ENCODE results near the gene STK32B.

STK32B gene

GRCh38 chr4:5463936-5464650 lies 412.8 kb downstream of the STK32B start:
- H3K4me1 ChIP-seq (ENCODE audit: control insufficient read depth, insufficient read depth, low read length), result no peaks in the 10 kb centered on the region
- H3K27ac ChIP-seq (ENCODE audit: low read length), result no peak overlapping the region
- no peaks in the 10 kb centered on the region for H3K36me3 ChIP-seq (ENCODE audit: control insufficient read depth in 2 of 2, insufficient read depth in 2 of 2, low read length in 2 of 2)
- H3K27me3 ChIP-seq (ENCODE audit: control insufficient read depth in 1 of 2, insufficient read depth in 2 of 2, low read length in 2 of 2), result no peaks in the 10 kb centered on the region
- H3K9me3 ChIP-seq (ENCODE audit: control insufficient read depth in 2 of 2, low read length in 2 of 2), result no peaks in the 10 kb centered on the region
- H3K9ac ChIP-seq (ENCODE audit: low read length in 2 of 2), result no peak overlapping the region
- H3K4me3 ChIP-seq (ENCODE audit: low read length in 2 of 2), result no peak overlapping the region

- Histone ChIP-seq H3K9me3 (ENCODE audit: control insufficient read depth in 2 of 2, low read length in 2 of 2) (no peaks in the 10 kb centered on the region), H3K4me1 (ENCODE audit: control insufficient read depth, insufficient read depth, low read length) (no peaks in the 10 kb centered on the region), H3K27ac (ENCODE audit: low read length) (no peak overlapping the region), H3K27me3 (ENCODE audit: control insufficient read depth in 1 of 2, insufficient read depth in 2 of 2, low read length in 2 of 2) (no peaks in the 10 kb centered on the region), H3K4me3 (ENCODE audit: low read length in 2 of 2) (no peak overlapping the region), H3K36me3 (ENCODE audit: control insufficient read depth in 2 of 2, insufficient read depth in 2 of 2, low read length in 2 of 2) (no peaks in the 10 kb centered on the region), H3K9ac (ENCODE audit: low read length in 2 of 2) (no peak overlapping the region)
Observed at GRCh38 chr4:5465529-5465928, 414.2 kb downstream of the STK32B start.

GRCh38 chr4:5465956-5466355 lies 414.7 kb downstream of the STK32B start:
- Histone ChIP-seq H3K4me1 (ENCODE audit: control insufficient read depth, insufficient read depth, low read length) (no peaks in the 10 kb centered on the region), H3K27ac (ENCODE audit: low read length) (no peak overlapping the region), H3K9ac (ENCODE audit: low read length in 2 of 2) (no peak overlapping the region), H3K27me3 (ENCODE audit: control insufficient read depth in 1 of 2, insufficient read depth in 2 of 2, low read length in 2 of 2) (no peaks in the 10 kb centered on the region), H3K9me3 (ENCODE audit: control insufficient read depth in 2 of 2, low read length in 2 of 2) (no peaks in the 10 kb centered on the region), H3K36me3 (ENCODE audit: control insufficient read depth in 2 of 2, insufficient read depth in 2 of 2, low read length in 2 of 2) (no peaks in the 10 kb centered on the region), H3K4me3 (ENCODE audit: low read length in 2 of 2) (no peak overlapping the region)

- H3K27me3 ChIP-seq (ENCODE audit: control insufficient read depth in 1 of 2, insufficient read depth in 2 of 2, low read length in 2 of 2), result no peaks in the 10 kb centered on the region
- H3K36me3 ChIP-seq (ENCODE audit: control insufficient read depth in 2 of 2, insufficient read depth in 2 of 2, low read length in 2 of 2), result no peaks in the 10 kb centered on the region
- H3K4me3 ChIP-seq (ENCODE audit: low read length in 2 of 2), result no peak overlapping the region
- H3K9me3 ChIP-seq (ENCODE audit: control insufficient read depth in 2 of 2, low read length in 2 of 2), result no peaks in the 10 kb centered on the region
- no peak overlapping the region for H3K9ac ChIP-seq (ENCODE audit: low read length in 2 of 2)
- no peak overlapping the region for H3K27ac ChIP-seq (ENCODE audit: low read length)
- H3K4me1 ChIP-seq (ENCODE audit: control insufficient read depth, insufficient read depth, low read length), result no peaks in the 10 kb centered on the region
Observed at GRCh38 chr4:5467111-5467510, 415.8 kb downstream of the STK32B start.

- Histone ChIP-seq H3K4me1 (ENCODE audit: control insufficient read depth, insufficient read depth, low read length) (no peaks in the 10 kb centered on the region), H3K36me3 (ENCODE audit: control insufficient read depth in 2 of 2, insufficient read depth in 2 of 2, low read length in 2 of 2) (no peaks in the 10 kb centered on the region), H3K4me3 (ENCODE audit: low read length in 2 of 2) (no peak overlapping the region), H3K27me3 (ENCODE audit: control insufficient read depth in 1 of 2, insufficient read depth in 2 of 2, low read length in 2 of 2) (no peaks in the 10 kb centered on the region), H3K27ac (ENCODE audit: low read length) (no peak overlapping the region), H3K9ac (ENCODE audit: low read length in 2 of 2) (no peak overlapping the region), H3K9me3 (ENCODE audit: control insufficient read depth in 2 of 2, low read length in 2 of 2) (no peaks in the 10 kb centered on the region)
Observed at GRCh38 chr4:5469151-5469775, 418.0 kb downstream of the STK32B start.

- Histone ChIP-seq H3K36me3 (ENCODE audit: control insufficient read depth in 2 of 2, insufficient read depth in 2 of 2, low read length in 2 of 2) (no peaks in the 10 kb centered on the region), H3K4me3 (ENCODE audit: low read length in 2 of 2) (no peak overlapping the region), H3K27ac (ENCODE audit: low read length) (no peak overlapping the region), H3K27me3 (ENCODE audit: control insufficient read depth in 1 of 2, insufficient read depth in 2 of 2, low read length in 2 of 2) (no peaks in the 10 kb centered on the region), H3K4me1 (ENCODE audit: control insufficient read depth, insufficient read depth, low read length) (no peaks in the 10 kb centered on the region), H3K9me3 (ENCODE audit: control insufficient read depth in 2 of 2, low read length in 2 of 2) (no peaks in the 10 kb centered on the region), H3K9ac (ENCODE audit: low read length in 2 of 2) (no peak overlapping the region)
Observed at GRCh38 chr4:5469861-5470260, 418.6 kb downstream of the STK32B start.

GRCh38 chr4:5470318-5471198 lies 419.3 kb downstream of the STK32B start:
- no peak overlapping the region for H3K4me3 ChIP-seq (ENCODE audit: low read length in 2 of 2)
- H3K27me3 ChIP-seq (ENCODE audit: control insufficient read depth in 1 of 2, insufficient read depth in 2 of 2, low read length in 2 of 2), result no peaks in the 10 kb centered on the region
- H3K36me3 ChIP-seq (ENCODE audit: control insufficient read depth in 2 of 2, insufficient read depth in 2 of 2, low read length in 2 of 2), result no peaks in the 10 kb centered on the region
- H3K4me1 ChIP-seq (ENCODE audit: control insufficient read depth, insufficient read depth, low read length), result no peaks in the 10 kb centered on the region
- H3K27ac ChIP-seq (ENCODE audit: low read length), result no peak overlapping the region
- H3K9ac ChIP-seq (ENCODE audit: low read length in 2 of 2), result no peak overlapping the region
- no peaks in the 10 kb centered on the region for H3K9me3 ChIP-seq (ENCODE audit: control insufficient read depth in 2 of 2, low read length in 2 of 2)

GRCh38 chr4:5471206-5471605 lies 419.9 kb downstream of the STK32B start:
- no peak overlapping the region for H3K4me3 ChIP-seq (ENCODE audit: low read length in 2 of 2)
- no peak overlapping the region for H3K9ac ChIP-seq (ENCODE audit: low read length in 2 of 2)
- H3K9me3 ChIP-seq (ENCODE audit: control insufficient read depth in 2 of 2, low read length in 2 of 2), result no peaks in the 10 kb centered on the region
- H3K4me1 ChIP-seq (ENCODE audit: control insufficient read depth, insufficient read depth, low read length), result no peaks in the 10 kb centered on the region
- no peak overlapping the region for H3K27ac ChIP-seq (ENCODE audit: low read length)
- no peaks in the 10 kb centered on the region for H3K36me3 ChIP-seq (ENCODE audit: control insufficient read depth in 2 of 2, insufficient read depth in 2 of 2, low read length in 2 of 2)
- no peaks in the 10 kb centered on the region for H3K27me3 ChIP-seq (ENCODE audit: control insufficient read depth in 1 of 2, insufficient read depth in 2 of 2, low read length in 2 of 2)

GRCh38 chr4:5471691-5472090 lies 420.4 kb downstream of the STK32B start:
- no peak overlapping the region for H3K27ac ChIP-seq (ENCODE audit: low read length)
- H3K27me3 ChIP-seq (ENCODE audit: control insufficient read depth in 1 of 2, insufficient read depth in 2 of 2, low read length in 2 of 2), result no peaks in the 10 kb centered on the region
- H3K4me1 ChIP-seq (ENCODE audit: control insufficient read depth, insufficient read depth, low read length), result no peaks in the 10 kb centered on the region
- no peak overlapping the region for H3K9ac ChIP-seq (ENCODE audit: low read length in 2 of 2)
- H3K36me3 ChIP-seq (ENCODE audit: control insufficient read depth in 2 of 2, insufficient read depth in 2 of 2, low read length in 2 of 2), result no peaks in the 10 kb centered on the region
- no peak overlapping the region for H3K4me3 ChIP-seq (ENCODE audit: low read length in 2 of 2)
- peaks cover 0 to 1% of the 10 kb centered on the region in 2 donors for H3K9me3 ChIP-seq (ENCODE audit: control insufficient read depth in 2 of 2, low read length in 2 of 2)

GRCh38 chr4:5472160-5472591 lies 420.9 kb downstream of the STK32B start:
- Histone ChIP-seq H3K27me3 (ENCODE audit: control insufficient read depth in 1 of 2, insufficient read depth in 2 of 2, low read length in 2 of 2) (no peaks in the 10 kb centered on the region), H3K4me3 (ENCODE audit: low read length in 2 of 2) (no peak overlapping the region), H3K36me3 (ENCODE audit: control insufficient read depth in 2 of 2, insufficient read depth in 2 of 2, low read length in 2 of 2) (no peaks in the 10 kb centered on the region), H3K27ac (ENCODE audit: low read length) (no peak overlapping the region), H3K9ac (ENCODE audit: low read length in 2 of 2) (no peak overlapping the region), H3K4me1 (ENCODE audit: control insufficient read depth, insufficient read depth, low read length) (no peaks in the 10 kb centered on the region), H3K9me3 (ENCODE audit: control insufficient read depth in 2 of 2, low read length in 2 of 2) (peaks cover 0 to 2% of the 10 kb centered on the region in 2 donors)

All from stomach smooth muscle (tissue), 2 donors.